OCI-LY1 (cell line): ENCODE data around the gene CCNDBP1.

Experiments used
- CTCF ChIP-seq: fragments of 200-600 bp; sonication (generic), shearing (Covaris generic); IDR thresholded peaks from 2 replicates; pipeline ENCODE4 v1.5.1; 2017; ENCODE audit warnings: mild to moderate bottlenecking, antibody characterized with exemption, low read length, moderate library complexity, mixed read lengths
- EZH2 ChIP-seq: fragments of 200-600 bp; sonication (generic), shearing (Covaris generic); IDR thresholded peaks from 2 replicates; pipeline ENCODE4 v1.8.0; 2017; ENCODE audit warnings: borderline replicate concordance, mixed run types, mild to moderate bottlenecking, antibody characterized with exemption, low read length, moderate library complexity, mixed read lengths

- no peak for TF ChIP-seq EZH2
- TF ChIP-seq CTCF, result no peak
These were observed 8.5 kb downstream of the CCNDBP1 start for GRCh38 chr15:43193710-43194109.
